ENCODE results near the gene SNX3. TPM values are rescaled to one million over a fixed set of nuclear protein-coding genes. Genes with fewer than 3 reads are reported as not detected.

The SNX3 gene
- total RNA-seq, 5 donors from 2014 or later (not counting 1 experiment from before 2014, with no cell fraction given): 50.1 to 61.4 (median 51.3) TPM

- WGBS (ENCODE audit: insufficient coverage): 8% methylated on average over 23 of the region's 23 CpGs
- peak overlapping the region in 2 of 3 donors; percentile 55 to 73 for H3K4me3 Mint-ChIP-seq
- H3K27ac Mint-ChIP-seq: no peak overlapping the region
- no peaks in the 10 kb centered on the region for H3K36me3 Mint-ChIP-seq
- ATAC-seq (replicated peaks in 1 of 4): peak in 1 of 4 experiments; percentile 23
- H3K4me1 ChIP-seq (ENCODE audit: control insufficient read depth in 1 of 2, extremely low read depth in 1 of 2, insufficient read depth in 2 of 2, low read length in 2 of 2): peaks cover 8 to 61% of the 10 kb centered on the region in 2 experiments
- no peaks in the 10 kb centered on the region for H3K36me3 ChIP-seq (ENCODE audit: control insufficient read depth in 2 of 2, extremely low read depth in 1 of 2, insufficient read depth in 1 of 2, low read length in 1 of 2)
- no peaks in the 10 kb centered on the region for H3K9me3 Mint-ChIP-seq
- no peak for DNase-seq
- H3K4me3 ChIP-seq (ENCODE audit: control insufficient read depth in 1 of 2, extremely low read depth in 1 of 2, low read length in 1 of 2): peak overlapping the region; percentile 17 to 35
- peaks cover 29 to 92% of the 10 kb centered on the region in 2 experiments for H3K27me3 ChIP-seq (replicated peaks in 1 of 2; ENCODE audit: control insufficient read depth in 2 of 2, extremely low read depth in 1 of 2, insufficient read depth in 2 of 2, low read length in 1 of 2)
- H3K27ac ChIP-seq (ENCODE audit: low read length): no peak overlapping the region
- ChIA-PET POLR2A (no interaction called here), CTCF (no interaction called here)
- H3K9me3 ChIP-seq: no peaks in the 10 kb centered on the region
- H3K27me3 Mint-ChIP-seq: peaks cover 77 to 87% of the 10 kb centered on the region in 2 donors
- peaks cover 39 to 50% (median 49%) of the 10 kb centered on the region in 3 donors for H3K4me1 Mint-ChIP-seq
Measured at GRCh38 chr6:108168090-108168463, 92.8 kb downstream of the SNX3 start.

- 17% methylated on average over 27 of the region's 35 CpGs for WGBS (ENCODE audit: insufficient coverage)
- H3K36me3 Mint-ChIP-seq: no peaks in the 10 kb centered on the region
- no peaks in the 10 kb centered on the region for H3K9me3 Mint-ChIP-seq
- Histone ChIP-seq H3K4me1 (ENCODE audit: control insufficient read depth in 1 of 2, extremely low read depth in 1 of 2, insufficient read depth in 2 of 2, low read length in 2 of 2) (peaks cover 8 to 61% of the 10 kb centered on the region in 2 experiments), H3K36me3 (ENCODE audit: control insufficient read depth in 2 of 2, extremely low read depth in 1 of 2, insufficient read depth in 1 of 2, low read length in 1 of 2) (no peaks in the 10 kb centered on the region), H3K9me3 (no peaks in the 10 kb centered on the region), H3K4me3 (ENCODE audit: control insufficient read depth in 1 of 2, extremely low read depth in 1 of 2, low read length in 1 of 2) (peak overlapping the region in 1 of 2 donors; percentile 35), H3K27ac (ENCODE audit: low read length) (no peak overlapping the region), H3K27me3 (replicated peaks in 1 of 2; ENCODE audit: control insufficient read depth in 2 of 2, extremely low read depth in 1 of 2, insufficient read depth in 2 of 2, low read length in 1 of 2) (peaks cover 34 to 94% of the 10 kb centered on the region in 2 experiments)
- DNase-seq (no peak), ATAC-seq (replicated peaks in 1 of 4) (no peak)
- CTCF ChIA-PET: no interaction called here
- H3K4me1 Mint-ChIP-seq: peaks cover 39 to 50% (median 49%) of the 10 kb centered on the region in 3 donors
- H3K27me3 Mint-ChIP-seq: peaks cover 77 to 87% of the 10 kb centered on the region in 2 donors
- POLR2A ChIA-PET: no interaction called here
- peak overlapping the region; percentile 41 to 73 (median 55) for H3K4me3 Mint-ChIP-seq
- H3K27ac Mint-ChIP-seq: peak overlapping the region in 1 of 2 donors; percentile 36
Measured at GRCh38 chr6:108167449-108168089, 93.3 kb downstream of the SNX3 start.

GRCh38 chr6:108166664-108167448, 94.0 kb downstream of the SNX3 start:
- Histone ChIP-seq H3K27me3 (replicated peaks in 1 of 2; ENCODE audit: control insufficient read depth in 2 of 2, extremely low read depth in 1 of 2, insufficient read depth in 2 of 2, low read length in 1 of 2) (peaks cover 37 to 92% of the 10 kb centered on the region in 2 experiments), H3K9me3 (no peaks in the 10 kb centered on the region), H3K4me3 (ENCODE audit: control insufficient read depth in 1 of 2, extremely low read depth in 1 of 2, low read length in 1 of 2) (no peak overlapping the region), H3K27ac (ENCODE audit: low read length) (no peak overlapping the region), H3K36me3 (ENCODE audit: control insufficient read depth in 2 of 2, extremely low read depth in 1 of 2, insufficient read depth in 1 of 2, low read length in 1 of 2) (no peaks in the 10 kb centered on the region), H3K4me1 (ENCODE audit: control insufficient read depth in 1 of 2, extremely low read depth in 1 of 2, insufficient read depth in 2 of 2, low read length in 2 of 2) (peaks cover 8 to 61% of the 10 kb centered on the region in 2 experiments)
- WGBS (ENCODE audit: insufficient coverage): 11% methylated on average over 49 of the region's 58 CpGs
- Mint-ChIP-seq H3K36me3 (no peaks in the 10 kb centered on the region), H3K4me1 (peaks cover 39 to 50% (median 49%) of the 10 kb centered on the region in 3 donors), H3K27ac (no peak overlapping the region), H3K4me3 (peak overlapping the region; percentile 41 to 73 (median 55)), H3K27me3 (peaks cover 77 to 87% of the 10 kb centered on the region in 2 donors), H3K9me3 (no peaks in the 10 kb centered on the region)
- CTCF ChIA-PET: no interaction called here
- no peak for ATAC-seq (replicated peaks in 1 of 4)
- POLR2A ChIA-PET: no interaction called here
- no peak for DNase-seq

- Histone ChIP-seq H3K27me3 (replicated peaks in 1 of 2; ENCODE audit: control insufficient read depth in 2 of 2, extremely low read depth in 1 of 2, insufficient read depth in 2 of 2, low read length in 1 of 2) (peaks cover 41 to 87% of the 10 kb centered on the region in 2 experiments), H3K4me1 (ENCODE audit: control insufficient read depth in 1 of 2, extremely low read depth in 1 of 2, insufficient read depth in 2 of 2, low read length in 2 of 2) (peaks cover 8 to 61% of the 10 kb centered on the region in 2 experiments), H3K27ac (ENCODE audit: low read length) (no peak within 1 kb of the TSS), H3K9me3 (peaks cover 2% of the 10 kb centered on the region), H3K4me3 (ENCODE audit: control insufficient read depth in 1 of 2, extremely low read depth in 1 of 2, low read length in 1 of 2) (no peak within 1 kb of the TSS), H3K36me3 (ENCODE audit: control insufficient read depth in 2 of 2, extremely low read depth in 1 of 2, insufficient read depth in 1 of 2, low read length in 1 of 2) (no peaks in the 10 kb centered on the region)
- CTCF ChIA-PET: no interaction called here
- no peak within 1 kb of the TSS for H3K27ac Mint-ChIP-seq
- POLR2A ChIA-PET: interaction anchor here in 1 of 2 donors (0.6 kb wide), 1 partner anchor 358 kb away, joined by 3 read pairs; no protein-coding TSS in a partner anchor
- ATAC-seq (replicated peaks in 1 of 4): no peak
- H3K27me3 Mint-ChIP-seq: peaks cover 77 to 87% of the 10 kb centered on the region in 2 donors
- no peak for DNase-seq
- H3K4me3 Mint-ChIP-seq: peak within 1 kb of the TSS in 2 of 3 donors; percentile 7 to 73
- peaks cover 33 to 47% (median 45%) of the 10 kb centered on the region in 3 donors for H3K4me1 Mint-ChIP-seq
- H3K9me3 Mint-ChIP-seq: no peaks in the 10 kb centered on the region
- H3K36me3 Mint-ChIP-seq: no peaks in the 10 kb centered on the region
- WGBS (ENCODE audit: insufficient coverage): 7% methylated on average over 40 of the region's 54 CpGs
Measured at GRCh38 chr6:108165714-108166663, 94.9 kb downstream of the SNX3 start, which contains the start of gene NR2E1. Gene NR2E1 (plus strand): TSS chr6:108166022. CDS start chr6:108166766, 744 bp downstream.

- ATAC-seq (replicated peaks in 1 of 4) (no peak), DNase-seq (no peak)
- peak overlapping the region in 2 of 3 donors; percentile 7 to 47 for H3K4me3 Mint-ChIP-seq
- H3K4me3 ChIP-seq (ENCODE audit: control insufficient read depth in 1 of 2, extremely low read depth in 1 of 2, low read length in 1 of 2): no peak overlapping the region
- no peak overlapping the region for H3K27ac Mint-ChIP-seq
- no peaks in the 10 kb centered on the region for H3K36me3 ChIP-seq (ENCODE audit: control insufficient read depth in 2 of 2, extremely low read depth in 1 of 2, insufficient read depth in 1 of 2, low read length in 1 of 2)
- H3K9me3 ChIP-seq: peaks cover 3% of the 10 kb centered on the region
- H3K27me3 ChIP-seq (replicated peaks in 1 of 2; ENCODE audit: control insufficient read depth in 2 of 2, extremely low read depth in 1 of 2, insufficient read depth in 2 of 2, low read length in 1 of 2): peaks cover 41 to 79% of the 10 kb centered on the region in 2 experiments
- H3K4me1 ChIP-seq (ENCODE audit: control insufficient read depth in 1 of 2, extremely low read depth in 1 of 2, insufficient read depth in 2 of 2, low read length in 2 of 2): peaks cover 8 to 53% of the 10 kb centered on the region in 2 experiments
- H3K27ac ChIP-seq (ENCODE audit: low read length): no peak overlapping the region
- H3K27me3 Mint-ChIP-seq: peaks cover 82 to 84% of the 10 kb centered on the region in 2 donors
- 12% methylated on average over 43 of the region's 69 CpGs for WGBS (ENCODE audit: insufficient coverage)
- H3K4me1 Mint-ChIP-seq: peaks cover 29 to 45% (median 40%) of the 10 kb centered on the region in 3 donors
- POLR2A ChIA-PET: interaction anchor here in 1 of 2 donors (0.6 kb wide), 1 partner anchor 359 kb away, joined by 3 read pairs; no protein-coding TSS in a partner anchor
- H3K36me3 Mint-ChIP-seq: no peaks in the 10 kb centered on the region
- no peaks in the 10 kb centered on the region for H3K9me3 Mint-ChIP-seq
- CTCF ChIA-PET: no interaction called here
Measured at GRCh38 chr6:108164815-108165706, 95.8 kb downstream of the SNX3 start.

All from T-cell (primary cell).